H1 (cell line): ENCODE data around the gene ATP6V0E2. TPM values are rescaled to one million over a fixed set of nuclear protein-coding genes. Genes with fewer than 3 reads are reported as not detected.

Experiments used
- CBX5 ChIP-seq: fragments of 300-800, 300-1000 bp; sonication (generic); IDR thresholded peaks from 2 replicates; pipeline ENCODE4 v1.7.1; 2016; ENCODE audit warnings: antibody characterized with exemption, low read length, low read depth
- CBX8 ChIP-seq: fragments of 300-800, 300-1000 bp; sonication (generic); IDR thresholded peaks from 2 replicates; pipeline ENCODE4 v1.7.1; 2016; ENCODE audit warnings: low read depth, low read length, borderline replicate concordance
- RBBP5 ChIP-seq: IDR thresholded peaks from 2 replicates; pipeline ENCODE4 v1.7.1; 2012; ENCODE audit warnings: low read depth, mild to moderate bottlenecking, inconsistent platforms, low read length, moderate library complexity, borderline replicate concordance
- SP2 ChIP-seq: IDR thresholded peaks from 2 replicates; pipeline ENCODE4 v1.6.1; 2012; ENCODE audit warnings: mild to moderate bottlenecking, low read length, inconsistent platforms
- polyA plus RNA-seq, 7 experiments: library from polyadenylated mRNA; depleted of rRNA in 3 of 7; stranded (reverse) in 5 of 7; unstranded in 2 of 7; fragments of >200 nt in 5 of 7; fragments of 200-250 nt in 2 of 7; gene quantifications; 1 replicate in 5 of 7; 2 replicates in 1 of 7; 4 replicates in 1 of 7; pipeline versions ENCODE4 v1.2.1 to v1.2.3, GENCODE V29; 2011 to 2013; ENCODE audit warnings: missing spikeins in 2 of 7, mixed read lengths in 2 of 7
- total RNA-seq: library from RNA; stranded (reverse); fragmentation: NEBNext Ultra II Directional; extraction: Animal tissue kit (Norgen Biotek cat#: 25700); gene quantifications from 2 replicates; pipeline ENCODE4 v1.2.1, GENCODE V29; 2021

Gene ATP6V0E2
- total and polyA plus RNA-seq, 2 of the 8 experiments (the other 6 are each of a cell fraction or from before 2014, with no cell fraction given): 26.1 to 47.9 TPM

- TF ChIP-seq CBX8 (no peak), CBX5 (no peak), RBBP5 (no peak), SP2 (no peak)
Measured at GRCh38 chr7:149849174-149849573, 24.6 kb upstream of the ATP6V0E2 start (continued).
